Fibroblast of villous mesenchyme (primary cell): ENCODE data around the gene FGG. TPM values are rescaled to one million over a fixed set of nuclear protein-coding genes. Genes with fewer than 3 reads are reported as not detected.

Experiments used
- DNase-seq: peaks from one replicate; pipeline ENCODE4 v3.0.0-alpha.2; 2010; ENCODE audit warnings: low read depth
- H3K4me3 ChIP-seq: 2 replicates; pipeline ENCODE4 v1.5.1; 2011; ENCODE audit warnings: low read depth, mild to moderate bottlenecking, low read length
- CTCF ChIP-seq: IDR thresholded peaks from 2 replicates; pipeline ENCODE4 v1.5.1; 2012; ENCODE audit warnings: low read depth, mild to moderate bottlenecking, low read length; ENCODE audit not compliant: insufficient read depth
- total RNA-seq: library from RNA; depleted of rRNA; stranded (reverse); fragments of >200 nt; gene quantifications from 2 replicates; pipeline ENCODE4 v1.2.3, GENCODE V29; 2012

The FGG gene
- total RNA-seq, 1 donor = not detected

- no peak for DNase-seq
- TF ChIP-seq CTCF = no peak
- no peak overlapping the region for H3K4me3 ChIP-seq
These were observed 35.1 kb downstream of the FGG start for GRCh38 chr4:154577324-154577723.

- TF ChIP-seq CTCF = no peak
- no peak for DNase-seq
These were observed 38.1 kb downstream of the FGG start for GRCh38 chr4:154574311-154574710.

GRCh38 chr4:154573190-154573870, 39.1 kb downstream of the FGG start:
- no peak overlapping the region for H3K4me3 ChIP-seq
- no peak for TF ChIP-seq CTCF
- no peak for DNase-seq

More at GRCh38 chr4:154574311-154574710, 38.1 kb downstream of the FGG start:
- H3K4me3 ChIP-seq = no peak overlapping the region

GRCh38 chr4:154569584-154569983, 42.9 kb downstream of the FGG start:
- no peak overlapping the region for H3K4me3 ChIP-seq
- DNase-seq = no peak
- TF ChIP-seq CTCF = no peak

GRCh38 chr4:154569028-154569427, 43.4 kb downstream of the FGG start:
- TF ChIP-seq CTCF = no peak
- no peak for DNase-seq
- H3K4me3 ChIP-seq = no peak overlapping the region

- DNase-seq = no peak
- no peak for TF ChIP-seq CTCF
- no peak overlapping the region for H3K4me3 ChIP-seq
These were observed 45.7 kb downstream of the FGG start for GRCh38 chr4:154566639-154567204.
